CD4-positive, alpha-beta T cell treated with Interferon alpha-2 for 1 hour (primary cell): ENCODE results near the gene MAP3K7CL.

ENCODE experiments used
- DNase-seq, 2 donors: peaks; one replicate each; pipeline ENCODE4 v3.0.0-alpha.2; 2020 to 2022

Gene MAP3K7CL

GRCh38 chr21:29205009-29205408 lies 74.6 kb downstream of the MAP3K7CL start:
- no peak for DNase-seq

GRCh38 chr21:29205988-29206387 lies 75.5 kb downstream of the MAP3K7CL start:
- DNase-seq: no peak

- DNase-seq: no peak
Observed at GRCh38 chr21:29206445-29206844, 76.0 kb downstream of the MAP3K7CL start.

GRCh38 chr21:29207201-29207600 lies 76.8 kb downstream of the MAP3K7CL start:
- DNase-seq: no peak

- no peak for DNase-seq
Observed at GRCh38 chr21:29208044-29208681, 77.7 kb downstream of the MAP3K7CL start.

- DNase-seq: peak in 1 of 2 donors; percentile 15
Observed at GRCh38 chr21:29208682-29209059, 78.2 kb downstream of the MAP3K7CL start.

- DNase-seq: no peak
Observed at GRCh38 chr21:29209696-29210095, 79.3 kb downstream of the MAP3K7CL start.

- DNase-seq: no peak
Observed at GRCh38 chr21:29211205-29211604, 80.8 kb downstream of the MAP3K7CL start.

GRCh38 chr21:29212446-29212845 lies 82.0 kb downstream of the MAP3K7CL start:
- no peak for DNase-seq

- no peak for DNase-seq
Observed at GRCh38 chr21:29213513-29214385, 83.3 kb downstream of the MAP3K7CL start.

- DNase-seq: no peak
Observed at GRCh38 chr21:29215709-29216108, 85.3 kb downstream of the MAP3K7CL start.

GRCh38 chr21:29217818-29218291 lies 87.4 kb downstream of the MAP3K7CL start:
- DNase-seq: peak in 1 of 2 donors; percentile 24

- no peak for DNase-seq
Observed at GRCh38 chr21:29218749-29219148, 88.3 kb downstream of the MAP3K7CL start.

- no peak for DNase-seq
Observed at GRCh38 chr21:29219165-29219770, 88.8 kb downstream of the MAP3K7CL start.

- no peak for DNase-seq
Observed at GRCh38 chr21:29221253-29221744, 90.9 kb downstream of the MAP3K7CL start.

GRCh38 chr21:29224006-29224405 lies 93.6 kb downstream of the MAP3K7CL start:
- no peak for DNase-seq
